HG03342 (cell line): ENCODE data around the gene DMRT2.

Source experiments
- ATAC-seq: cut with Tn5 transposase; IDR thresholded peaks from one replicate; pipeline ENCODE4 v1.9.1; 2021; ENCODE audit warnings: mild to moderate bottlenecking, moderate library complexity; ENCODE audit not compliant: unreplicated experiment

Gene DMRT2

GRCh38 chr9:1046639-1047572 lies 3.3 kb upstream of the DMRT2 start:
- ATAC-seq, result no peak

GRCh38 chr9:1047591-1048230 lies 2.4 kb upstream of the DMRT2 start:
- ATAC-seq, result no peak

GRCh38 chr9:1048231-1048619 lies 1.9 kb upstream of the DMRT2 start:
- no peak for ATAC-seq

GRCh38 chr9:1048811-1049210 lies 1.3 kb upstream of the DMRT2 start:
- ATAC-seq, result no peak

DNA sequence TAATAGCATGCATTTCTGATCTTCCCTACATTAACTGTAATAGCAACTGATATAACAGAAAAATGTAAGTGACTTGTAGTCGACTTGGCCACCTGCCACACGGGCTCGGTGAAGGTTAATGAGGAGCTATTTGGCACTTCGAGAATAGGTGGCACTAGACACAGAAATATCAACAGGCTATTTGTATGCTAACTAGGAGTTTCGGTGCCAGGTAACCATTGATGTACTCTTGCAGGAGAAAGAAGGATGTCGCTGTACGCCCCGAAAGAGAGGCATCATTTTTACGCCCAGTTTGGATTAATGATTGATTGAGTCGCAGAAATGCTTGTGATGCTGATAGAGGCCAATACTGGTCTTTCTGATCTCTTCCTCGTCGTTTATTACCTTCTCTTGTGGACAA lies 516 bp upstream of the DMRT2 start:
- ATAC-seq, result no peak

DNA sequence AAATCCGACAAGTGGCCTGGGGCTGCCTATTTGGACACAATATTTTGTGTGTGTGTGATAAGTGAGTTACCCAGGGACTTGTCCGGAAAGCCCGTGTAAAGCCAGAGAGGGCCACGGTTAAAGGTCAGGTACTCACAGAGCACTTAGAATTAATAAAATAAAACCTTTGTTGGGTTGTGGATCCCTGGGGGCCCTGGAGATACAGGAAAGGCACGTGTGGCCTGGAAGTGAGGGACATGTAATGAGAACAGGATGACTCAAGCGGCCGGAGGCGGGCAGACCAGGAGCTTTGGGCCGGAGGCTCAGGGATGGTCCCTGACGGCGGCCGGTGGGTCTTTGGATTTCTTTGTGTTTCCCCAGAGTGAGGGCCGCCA lies 1.0 kb downstream of the DMRT2 start:
- ATAC-seq, result no peak

GRCh38 chr9:1051584-1052275 lies 1.6 kb downstream of the DMRT2 start:
- no peak for ATAC-seq

- ATAC-seq, result no peak
Measured at GRCh38 chr9:1052365-1053281, 2.5 kb downstream of the DMRT2 start.

DNA sequence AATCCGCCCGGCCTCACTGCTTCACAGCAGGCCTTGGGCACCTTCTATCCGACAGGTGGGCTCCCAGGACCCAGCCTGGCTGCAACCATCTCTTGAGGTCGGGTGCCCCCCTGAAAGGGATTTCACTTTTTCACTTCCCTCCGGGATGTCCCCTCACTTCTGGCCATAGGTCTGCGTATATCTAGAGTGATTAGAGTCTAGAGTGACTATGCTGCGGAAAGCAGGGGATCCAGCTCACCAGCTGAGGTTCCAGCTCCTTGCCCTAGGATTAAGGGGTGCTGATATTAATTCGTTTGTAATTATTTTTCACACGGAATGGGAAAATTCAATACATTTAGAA lies 3.1 kb downstream of the DMRT2 start:
- ATAC-seq, result no peak

GRCh38 chr9:1053986-1054425 lies 3.8 kb downstream of the DMRT2 start:
- no peak for ATAC-seq

GRCh38 chr9:1055166-1055565 lies 5.0 kb downstream of the DMRT2 start:
- ATAC-seq, result no peak

DNA sequence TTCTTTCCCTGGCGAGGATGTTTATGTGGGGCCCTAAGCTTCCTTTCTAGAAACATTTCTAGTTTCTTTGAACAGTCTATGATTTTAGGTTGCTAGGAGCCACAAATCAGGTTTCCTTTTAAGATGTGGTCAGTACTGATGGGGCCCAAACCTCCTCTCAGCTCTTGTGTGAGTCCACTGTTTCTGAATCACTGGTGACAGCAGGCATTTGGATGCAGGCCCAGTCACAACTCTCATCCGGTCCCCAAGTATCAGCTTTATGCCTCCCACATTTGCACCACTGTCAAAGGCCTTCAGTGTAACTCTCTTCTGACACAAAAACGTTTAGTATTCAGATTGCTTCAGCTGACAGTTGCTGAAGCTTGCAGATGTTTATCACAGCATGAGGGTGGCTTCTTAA lies 7.8 kb downstream of the DMRT2 start:
- ATAC-seq, result no peak

DNA sequence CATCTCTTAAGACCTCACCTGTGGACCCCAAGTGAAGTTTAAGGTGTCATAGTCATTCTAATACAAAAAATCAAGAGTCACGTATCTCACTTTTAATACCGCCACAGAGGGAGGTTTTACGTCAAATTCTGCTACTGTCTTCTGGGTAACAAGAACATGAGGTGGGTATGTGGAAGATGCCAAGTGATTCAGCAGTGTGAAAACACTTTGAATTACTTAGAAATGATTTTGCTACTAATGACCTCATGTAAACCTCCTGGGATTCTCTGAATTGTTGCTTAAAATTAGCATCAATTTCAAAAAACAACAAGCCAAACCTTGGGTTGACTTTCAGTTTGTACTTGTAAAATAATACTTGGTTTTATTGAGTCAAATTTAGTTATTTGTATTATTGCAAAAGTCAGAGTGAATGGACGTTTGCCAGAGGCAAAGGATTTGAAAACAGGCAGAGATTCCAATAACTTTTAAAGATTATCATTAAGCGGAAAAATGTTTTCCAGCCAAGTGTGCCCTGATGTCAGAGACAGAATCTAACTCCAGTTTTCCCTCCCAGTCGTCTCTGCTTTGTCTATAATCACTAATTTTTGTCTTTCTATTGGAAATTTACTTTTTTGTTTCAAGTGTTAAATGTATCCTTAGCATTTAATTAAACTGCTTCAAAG lies 8.8 kb downstream of the DMRT2 start:
- ATAC-seq, result no peak

- ATAC-seq, result no peak
Measured at GRCh38 chr9:1065130-1065529, 15.0 kb downstream of the DMRT2 start.

- no peak for ATAC-seq
Measured at GRCh38 chr9:1070692-1071091, 20.5 kb downstream of the DMRT2 start.

DNA sequence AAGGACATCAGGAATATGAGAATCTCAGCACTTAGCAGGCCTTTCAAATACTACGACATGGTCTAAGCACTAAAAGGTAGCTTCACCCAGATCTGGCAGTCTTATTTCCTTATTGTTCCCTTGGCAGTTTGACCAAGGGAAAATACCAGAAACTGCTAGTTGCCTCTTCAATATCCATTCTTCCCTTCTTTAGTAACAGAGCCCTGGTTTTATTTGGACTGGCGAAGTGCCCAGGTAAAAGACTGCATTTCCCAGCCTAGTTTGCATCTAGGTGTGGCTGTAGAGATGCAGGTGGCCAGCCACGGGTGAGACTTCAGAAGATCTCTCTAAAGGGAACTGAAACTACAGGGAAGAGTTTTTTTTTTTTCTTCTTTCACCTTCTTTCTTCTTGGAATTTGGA lies 21.6 kb downstream of the DMRT2 start:
- no peak for ATAC-seq

DNA sequence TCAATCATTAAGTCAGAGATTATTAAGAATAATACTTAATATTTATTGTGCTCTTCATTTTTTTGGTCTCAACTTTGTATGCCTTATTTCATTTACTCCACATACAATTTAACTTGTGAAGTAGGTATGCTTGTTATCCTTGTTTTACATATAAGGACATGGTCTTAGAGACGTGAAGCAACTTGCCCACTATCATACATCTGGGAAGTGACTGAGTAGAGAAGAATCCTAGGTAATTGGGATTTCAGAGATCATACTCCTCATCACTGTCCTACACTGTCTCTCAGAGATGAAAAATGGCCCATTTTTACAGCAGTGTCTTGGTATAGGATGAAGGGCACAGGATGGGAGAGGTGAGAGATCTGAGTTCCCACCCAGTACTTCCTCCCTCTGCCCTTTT lies 23.3 kb downstream of the DMRT2 start:
- no peak for ATAC-seq

DNA sequence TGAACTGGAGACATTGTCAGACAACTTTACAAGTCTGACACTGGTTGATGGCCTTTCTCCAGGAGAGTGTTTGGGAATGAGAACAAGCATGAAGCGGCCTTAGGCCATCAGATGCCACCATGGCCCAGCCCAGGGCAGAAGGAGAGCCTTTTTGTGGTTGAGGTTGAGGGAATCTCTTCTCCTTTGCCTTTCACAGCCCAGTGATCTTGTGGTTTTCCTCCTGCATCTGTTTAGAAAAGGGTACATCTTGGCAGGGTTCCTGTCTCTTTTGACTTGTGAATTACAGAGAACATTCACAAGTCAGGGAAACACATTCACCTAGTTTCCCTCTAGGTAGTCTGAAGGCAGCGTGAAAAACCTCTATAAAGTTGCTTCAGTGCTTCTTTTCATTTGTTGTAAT lies 27.5 kb downstream of the DMRT2 start:
- ATAC-seq, result no peak

DNA sequence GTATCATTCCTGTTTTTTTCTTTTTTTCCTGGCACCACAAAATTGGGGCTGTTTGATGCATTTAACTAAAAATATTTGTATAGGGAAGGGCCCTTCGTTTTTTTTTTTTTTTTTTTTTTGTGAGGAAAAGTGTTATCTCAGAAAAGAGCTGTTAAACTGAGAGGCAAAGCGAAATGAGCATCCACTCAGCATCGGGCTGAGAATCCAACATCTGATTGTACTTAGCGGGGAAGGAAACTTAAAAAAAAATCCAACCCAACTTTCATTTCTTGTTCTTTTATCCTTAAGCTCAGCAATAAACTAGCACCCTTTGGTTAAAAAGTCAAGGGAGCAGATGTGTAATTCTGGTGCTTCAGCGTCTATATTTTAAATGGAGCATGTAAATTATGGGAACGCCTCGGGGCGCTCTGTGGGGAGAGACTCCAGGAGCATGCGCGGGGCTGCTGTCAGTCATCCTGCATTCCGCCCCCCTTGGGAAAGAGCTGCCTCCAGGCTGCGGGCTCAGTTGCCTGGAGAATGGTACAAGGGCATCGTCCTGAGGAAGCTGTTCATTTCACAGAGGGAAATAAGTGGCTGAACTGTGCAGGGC lies 33.3 kb downstream of the DMRT2 start:
- no peak for ATAC-seq

DNA sequence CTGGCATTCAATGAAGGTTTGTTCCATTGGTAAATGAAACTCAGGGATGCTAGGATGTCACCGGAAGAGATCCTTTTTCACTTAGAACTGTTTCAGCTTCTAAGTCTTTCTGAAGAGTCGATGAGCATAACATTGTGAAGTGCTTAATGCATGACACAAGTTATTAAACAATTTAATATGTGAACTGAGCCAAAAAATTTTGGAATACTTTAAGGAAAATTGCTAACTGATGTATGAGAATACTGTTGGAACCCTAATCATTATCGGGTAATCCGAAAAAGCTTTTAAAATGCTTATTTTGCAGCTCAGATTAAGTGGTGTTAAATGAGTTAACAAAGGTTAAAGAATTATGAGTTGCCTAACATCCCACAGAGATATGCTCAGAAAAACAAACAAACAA lies 34.9 kb downstream of the DMRT2 start:
- no peak for ATAC-seq
